Measurements from ENCODE around the gene IQGAP1. TPM values are rescaled to one million over a fixed set of nuclear protein-coding genes. Genes with fewer than 3 reads are reported as not detected.

IQGAP1 gene
- total RNA-seq, 1 donor from 2014 or later = 99.1 TPM

GRCh38 chr15:90376789-90377188 is 11.3 kb upstream of the IQGAP1 start:
- Histone ChIP-seq H3K9me3 (peaks cover 5 to 11% of the 10 kb centered on the region in 2 donors), H3K27me3 (no peaks in the 10 kb centered on the region), H3K27ac (no peak overlapping the region), H3K4me1 (no peaks in the 10 kb centered on the region), H3K36me3 (no peaks in the 10 kb centered on the region), H3K4me3 (no peak overlapping the region)
- intact Hi-C loops (cut with DNase I) = no loop called here
- DNase-seq (ENCODE audit: low spot score in 2 of 2) = no peak
- TF ChIP-seq CTCF (IDR thresholded peaks at IDR 0.05) = no peak

- intact Hi-C loops (cut with DNase I) = no loop called here
- TF ChIP-seq CTCF (IDR thresholded peaks at IDR 0.05) = no peak
- Histone ChIP-seq H3K36me3 (no peaks in the 10 kb centered on the region), H3K9me3 (peaks cover 5 to 11% of the 10 kb centered on the region in 2 donors), H3K4me3 (no peak overlapping the region), H3K27me3 (no peaks in the 10 kb centered on the region), H3K4me1 (no peaks in the 10 kb centered on the region), H3K27ac (no peak overlapping the region)
- DNase-seq (ENCODE audit: low spot score in 2 of 2) = no peak
These were observed 8.8 kb upstream of the IQGAP1 start for GRCh38 chr15:90379263-90379662.

- peaks cover 5 to 11% of the 10 kb centered on the region in 2 donors for H3K9me3 ChIP-seq
- no peak for DNase-seq (ENCODE audit: low spot score in 2 of 2)
- TF ChIP-seq CTCF (IDR thresholded peaks at IDR 0.05) = no peak
- no peaks in the 10 kb centered on the region for H3K36me3 ChIP-seq
- H3K27ac ChIP-seq = no peak overlapping the region
- H3K4me1 ChIP-seq = peaks cover 0 to 3% of the 10 kb centered on the region in 2 donors
- intact Hi-C loops (cut with DNase I) = no loop called here
- no peaks in the 10 kb centered on the region for H3K27me3 ChIP-seq
- no peak overlapping the region for H3K4me3 ChIP-seq
These were observed 6.5 kb upstream of the IQGAP1 start for GRCh38 chr15:90381515-90381914.

GRCh38 chr15:90382320-90382719 is 5.7 kb upstream of the IQGAP1 start:
- no peak overlapping the region for H3K4me3 ChIP-seq
- no peaks in the 10 kb centered on the region for H3K27me3 ChIP-seq
- no peak for DNase-seq (ENCODE audit: low spot score in 2 of 2)
- H3K4me1 ChIP-seq = peaks cover 0 to 3% of the 10 kb centered on the region in 2 donors
- no peak for TF ChIP-seq CTCF (IDR thresholded peaks at IDR 0.05)
- peaks cover 5 to 11% of the 10 kb centered on the region in 2 donors for H3K9me3 ChIP-seq
- no peaks in the 10 kb centered on the region for H3K36me3 ChIP-seq
- intact Hi-C loops (cut with DNase I) = no loop called here
- no peak overlapping the region for H3K27ac ChIP-seq

GRCh38 chr15:90386221-90386620 is 1.8 kb upstream of the IQGAP1 start:
- Histone ChIP-seq H3K9me3 (no peaks in the 10 kb centered on the region), H3K36me3 (peaks cover 5 to 7% of the 10 kb centered on the region in 2 donors), H3K27ac (peak overlapping the region; percentile 52 to 98), H3K4me1 (peaks cover 7 to 10% of the 10 kb centered on the region in 2 donors), H3K27me3 (no peaks in the 10 kb centered on the region), H3K4me3 (no peak overlapping the region)
- intact Hi-C loops (cut with DNase I) = loop anchor here (5.0 kb wide), 1 partner anchor 171 kb away; no protein-coding TSS in a partner anchor
- no peak for TF ChIP-seq CTCF (IDR thresholded peaks at IDR 0.05)
- DNase-seq (ENCODE audit: low spot score in 2 of 2) = no peak

All from ascending aorta (tissue), 2 donors.